Activated CD8-positive, alpha-beta memory T cell treated with anti-CD3 and anti-CD28 coated beads for 48 hours (primary cell): ENCODE results near the gene GNG4.
A peak's percentile ranks its signal among the peaks of the same experiment; 100 is the strongest.
"Not testable (repeated sequence)": the region's sequence is repeated elsewhere in the genome, so short reads cannot be mapped to it uniquely, and the experiment has no call there.

Source experiments
- DNase-seq, 3 experiments: peaks; one replicate each; pipeline ENCODE4 v3.0.0-alpha.2; 2020; ENCODE audit warnings: low read depth in 2 of 3, low spot score in 2 of 3

GNG4 gene

GRCh38 chr1:235650341-235651169, 971 bp upstream of the GNG4 start:
- no peak for DNase-seq

GRCh38 chr1:235648954-235649367, 623 bp downstream of the GNG4 start:
- DNase-seq, result peak in 1 of 3 experiments; percentile 31

GRCh38 chr1:235648407-235648907, 1.1 kb downstream of the GNG4 start:
- no peak for DNase-seq

- not testable (repeated sequence) for DNase-seq
These were observed 2.0 kb downstream of the GNG4 start for GRCh38 chr1:235647537-235647936.

GRCh38 chr1:235646463-235646862, 3.1 kb downstream of the GNG4 start:
- no peak for DNase-seq

GRCh38 chr1:235644693-235645305, 4.8 kb downstream of the GNG4 start:
- no peak for DNase-seq

GRCh38 chr1:235643837-235644692, 5.5 kb downstream of the GNG4 start:
- DNase-seq, result no peak

GRCh38 chr1:235642943-235643371, 6.6 kb downstream of the GNG4 start:
- no peak for DNase-seq

- DNase-seq, result peak; percentile 32 to 55 (median 32)
These were observed 7.3 kb downstream of the GNG4 start for GRCh38 chr1:235642011-235642942.

- no peak for DNase-seq
These were observed 9.0 kb downstream of the GNG4 start for GRCh38 chr1:235640580-235640979.

GRCh38 chr1:235639226-235640205, 10.1 kb downstream of the GNG4 start:
- no peak for DNase-seq

GRCh38 chr1:235638612-235639011, 11.0 kb downstream of the GNG4 start:
- DNase-seq, result not testable (repeated sequence)

- no peak for DNase-seq
These were observed 11.6 kb downstream of the GNG4 start for GRCh38 chr1:235637756-235638534.

- no peak for DNase-seq
These were observed 13.5 kb downstream of the GNG4 start for GRCh38 chr1:235635938-235636662.

GRCh38 chr1:235632506-235633401, 16.8 kb downstream of the GNG4 start:
- no peak for DNase-seq

GRCh38 chr1:235631816-235632215, 17.8 kb downstream of the GNG4 start:
- no peak for DNase-seq
